HG03039 (cell line): ENCODE measurements around the gene SIRT4.

Experiments
- ATAC-seq: cut with Tn5 transposase; IDR thresholded peaks from one replicate; pipeline ENCODE4 v1.9.1; 2021; ENCODE audit warnings: mild to moderate bottlenecking, moderate library complexity; ENCODE audit not compliant: unreplicated experiment

Gene SIRT4

DNA sequence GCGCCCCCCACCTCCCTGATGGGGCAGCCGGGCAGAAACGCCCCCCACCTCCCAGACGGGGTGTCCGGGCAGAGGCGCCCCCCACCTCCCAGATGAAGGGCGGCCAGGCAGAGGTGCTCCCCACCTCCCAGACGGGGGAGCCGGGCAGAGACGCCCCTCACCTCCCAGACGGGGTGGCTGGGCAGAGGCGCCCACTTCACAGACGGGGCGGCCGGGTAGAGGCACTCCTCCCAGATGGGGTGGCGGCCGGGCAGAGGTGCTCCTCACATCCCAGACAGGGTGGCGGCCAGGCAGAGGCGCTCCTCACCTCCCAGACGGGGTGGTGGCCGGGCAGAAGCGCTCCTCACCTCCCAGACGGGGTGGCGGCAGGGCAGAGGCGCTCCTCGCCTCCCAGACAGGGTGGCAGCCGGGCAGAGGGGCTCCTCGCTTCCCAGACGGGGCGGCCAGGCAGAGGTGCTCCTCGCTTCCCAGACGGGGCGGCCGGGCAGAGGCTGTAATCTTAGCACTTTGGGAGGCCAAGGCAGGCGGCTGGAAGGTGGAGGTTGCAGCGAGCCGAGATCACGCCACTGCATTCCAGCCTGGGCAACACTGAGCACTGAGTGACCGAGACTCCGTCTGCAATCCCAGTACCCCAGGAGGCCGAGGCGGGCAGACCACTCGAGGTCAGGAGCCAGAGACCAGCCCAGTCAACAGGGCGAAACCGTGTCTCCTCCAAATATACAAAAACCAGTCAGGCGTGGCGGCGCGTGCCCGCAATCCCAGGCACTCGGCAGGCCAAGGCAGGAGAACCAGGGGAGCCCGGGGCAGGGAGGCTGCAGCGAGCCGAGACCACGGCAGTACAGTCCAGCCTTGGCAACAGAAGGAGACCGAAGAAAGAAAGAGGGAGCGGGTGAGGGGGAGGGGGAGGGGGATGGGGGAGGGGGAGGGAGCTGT is 23.7 kb upstream of the SIRT4 start:
- ATAC-seq: no peak

DNA sequence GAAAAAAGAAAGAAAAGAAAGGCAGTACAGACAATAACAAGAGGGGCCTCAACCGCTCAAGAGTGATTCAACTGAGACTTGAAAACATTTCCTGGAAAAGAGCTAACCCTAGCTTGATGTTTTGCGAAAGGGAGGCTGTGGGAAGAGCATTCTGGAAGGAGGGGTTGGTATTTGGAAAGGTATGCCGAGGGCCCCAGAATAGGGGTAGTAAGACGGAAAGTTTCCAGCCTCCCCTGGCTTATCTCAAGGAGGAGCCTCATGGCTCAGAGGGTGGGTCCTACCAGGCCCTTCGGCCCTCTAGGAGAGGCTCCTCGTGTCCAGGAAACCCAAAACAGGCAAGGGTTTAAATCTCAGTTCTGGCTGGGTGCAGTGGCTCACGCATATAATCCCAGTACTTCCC is 18.8 kb upstream of the SIRT4 start:
- no peak for ATAC-seq

DNA sequence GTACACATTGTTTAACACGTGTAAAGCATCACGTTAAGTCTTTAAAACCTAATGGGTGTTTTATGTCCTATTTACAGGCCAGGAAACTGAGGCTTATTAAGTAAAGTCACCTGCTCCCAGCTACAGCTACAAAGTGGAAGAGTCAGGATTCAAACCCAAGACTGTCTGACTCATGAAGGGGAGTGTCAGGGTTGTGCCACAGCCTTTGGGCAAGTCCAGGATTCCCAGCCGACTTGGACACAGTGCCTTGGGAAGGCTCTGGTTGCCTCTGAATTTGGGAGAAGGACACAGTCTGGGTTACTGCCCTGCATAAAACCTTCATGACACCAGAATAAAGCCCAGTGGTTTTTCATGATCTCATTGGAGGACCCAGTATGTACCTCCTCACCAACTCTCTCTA is 17.7 kb upstream of the SIRT4 start:
- ATAC-seq: no peak

DNA sequence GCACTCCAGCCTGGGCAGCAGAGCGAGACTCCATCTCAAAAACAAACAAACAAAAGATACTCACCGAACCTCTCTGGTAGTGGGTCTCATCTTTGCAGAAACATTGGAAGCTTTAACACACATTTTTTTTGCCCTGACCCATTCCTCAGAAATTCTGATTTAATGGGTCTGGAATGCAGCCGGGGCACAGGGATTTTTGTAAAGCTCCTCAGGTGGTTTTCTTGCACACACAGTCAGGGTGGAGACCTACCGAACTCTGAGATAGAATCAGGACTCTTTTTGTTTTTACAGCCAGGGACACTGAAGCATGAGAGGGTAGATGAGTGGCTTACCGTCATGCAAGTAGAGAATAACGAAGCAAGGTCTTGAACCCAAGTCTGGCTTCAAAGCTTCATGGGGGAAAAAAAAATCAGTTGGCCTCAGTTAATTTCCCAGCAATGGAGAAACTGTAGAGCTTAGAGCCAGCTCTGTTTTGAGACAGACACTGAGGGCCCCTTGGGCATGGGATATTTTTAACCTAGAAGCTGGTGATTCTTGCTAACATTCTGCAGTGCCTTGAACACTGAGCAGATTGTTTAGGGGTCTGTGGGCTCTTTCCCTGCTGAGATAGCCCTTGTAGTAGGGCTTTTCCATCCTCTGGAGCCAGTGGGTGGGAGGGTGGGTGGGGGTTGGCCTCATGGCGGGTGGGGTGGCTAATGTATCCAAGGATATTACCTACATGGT is 15.2 kb upstream of the SIRT4 start:
- ATAC-seq: no peak

DNA sequence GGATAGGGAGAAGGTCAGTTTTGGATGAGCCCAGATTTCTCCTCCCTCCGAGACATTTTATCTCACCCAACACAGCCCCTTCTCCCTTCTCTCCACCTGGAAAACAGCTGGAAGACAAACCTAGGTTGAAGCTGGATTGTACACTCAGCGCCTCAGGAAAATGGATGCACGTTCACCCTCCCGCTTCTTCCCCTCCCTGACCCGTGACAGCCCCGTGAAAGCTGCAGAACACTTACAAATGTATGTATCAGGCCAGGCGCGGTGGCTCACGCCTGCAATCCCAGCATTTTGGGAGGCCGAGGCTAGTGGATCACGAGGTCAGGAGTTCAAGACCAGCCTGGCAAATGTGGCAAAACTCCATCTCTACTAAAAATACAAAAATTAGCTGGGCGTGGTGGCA is 14.6 kb upstream of the SIRT4 start:
- ATAC-seq: no peak

DNA sequence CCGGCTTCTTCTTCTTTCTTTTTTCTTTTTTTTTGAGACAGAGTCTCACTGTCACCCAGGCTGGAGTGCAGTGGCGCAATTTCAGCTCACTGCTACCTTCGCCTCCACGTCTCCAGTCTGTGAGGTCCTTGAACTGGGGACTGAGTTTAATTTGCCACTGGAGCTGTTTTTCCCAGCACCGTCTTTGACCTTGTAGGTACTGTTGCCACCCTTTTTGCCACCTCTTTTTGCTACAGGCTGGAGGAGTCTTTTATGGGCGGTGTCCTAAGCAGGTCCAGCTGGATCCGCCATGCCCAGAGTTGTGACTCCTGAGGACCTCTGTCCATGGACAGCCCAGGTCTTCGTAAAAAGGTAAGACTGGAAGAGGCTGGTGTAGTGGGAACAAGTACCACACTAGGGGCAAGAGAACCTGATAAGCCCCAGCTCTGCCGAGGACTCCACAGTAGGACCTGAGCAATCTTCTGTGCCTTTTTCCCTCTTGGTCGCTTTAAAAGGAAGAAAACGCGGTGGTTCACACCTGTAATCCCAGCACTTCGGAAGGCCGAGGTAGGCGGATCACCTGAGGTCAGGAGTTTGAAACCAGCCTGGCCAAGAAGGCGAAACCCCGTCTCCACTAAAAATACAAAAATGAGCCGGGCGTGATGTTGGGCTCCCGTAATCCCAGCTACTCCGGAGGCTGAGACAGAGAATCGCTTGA is 11.4 kb upstream of the SIRT4 start:
- ATAC-seq: no peak

DNA sequence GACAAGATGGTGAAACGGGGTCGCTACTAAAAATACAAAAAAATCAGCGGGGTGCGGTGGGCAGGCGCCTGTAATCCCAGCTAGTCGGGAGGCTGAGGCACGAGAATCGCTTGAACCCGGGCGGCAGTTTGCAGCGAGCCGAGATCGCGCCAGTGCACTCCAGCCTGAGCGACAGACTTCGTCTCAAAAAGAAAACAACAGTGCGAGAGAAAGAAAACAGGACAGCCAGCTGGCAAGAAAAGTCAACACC is 9.8 kb upstream of the SIRT4 start:
- peak; percentile 8 for ATAC-seq

DNA sequence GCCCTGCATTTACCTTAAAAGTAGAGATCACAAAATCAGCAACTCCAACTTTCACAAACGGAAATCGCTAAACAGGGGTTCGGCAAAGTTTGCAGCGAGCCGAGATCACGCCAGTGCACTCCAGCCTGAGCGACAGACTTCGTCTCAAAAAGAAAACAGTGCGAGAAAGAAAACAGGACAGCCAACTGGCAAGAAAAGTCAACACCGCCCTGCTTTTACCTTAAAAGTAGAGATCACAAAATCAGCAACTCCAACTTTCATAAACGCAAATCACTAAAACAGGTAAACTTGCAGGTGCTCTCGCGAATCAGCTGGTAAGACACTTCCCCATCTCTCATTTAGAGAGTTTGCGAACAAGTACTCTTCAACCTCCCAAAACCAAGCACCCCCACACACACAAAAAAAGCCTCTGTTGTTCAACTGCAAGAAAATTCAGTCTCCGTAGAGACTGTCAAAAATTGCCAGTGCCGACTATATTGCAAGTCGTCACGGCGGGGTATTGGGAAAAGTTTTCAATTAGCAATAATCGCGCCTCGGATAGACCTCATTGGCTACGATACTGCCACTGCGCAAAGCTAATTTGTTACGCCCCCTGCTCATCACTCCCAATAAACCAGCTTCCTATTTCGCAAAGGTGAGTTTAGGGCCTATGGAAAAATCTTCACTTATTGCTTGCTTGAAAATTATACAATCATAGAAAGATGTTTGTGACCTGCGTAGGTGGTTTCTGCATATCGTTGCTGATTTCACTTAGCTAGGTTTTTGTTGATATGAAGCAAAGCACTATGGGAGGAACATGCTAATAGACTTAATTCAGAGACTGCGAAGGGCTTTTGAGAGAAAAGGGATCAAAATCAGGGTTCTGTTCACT is 9.2 kb upstream of the SIRT4 start, which contains the start of gene RNU4-1:
Gene RNU4-1, minus strand, starts transcription at position 577 of the 871 bp plus-strand sequence.
- peak; percentile 43 for ATAC-seq

DNA sequence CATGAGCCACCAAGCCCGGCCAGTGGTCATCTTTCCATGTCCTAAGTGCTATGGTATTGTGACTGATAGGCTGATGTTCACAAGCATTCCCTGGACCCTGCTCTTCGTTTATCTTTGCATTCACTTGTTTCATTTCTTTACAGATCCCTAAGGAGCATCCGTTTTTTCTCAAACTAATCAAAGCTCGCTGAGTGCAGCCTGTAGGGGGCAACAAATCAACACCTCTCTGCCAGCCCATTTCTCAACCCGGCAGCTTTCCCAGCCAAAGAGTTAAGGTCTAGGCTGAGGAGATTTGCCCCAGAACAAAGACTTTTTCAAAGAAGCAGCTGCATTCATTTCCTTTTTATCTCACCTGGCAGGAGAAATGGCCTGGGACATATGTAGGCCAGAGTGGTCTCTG is 12.1 kb downstream of the SIRT4 start:
- no peak for ATAC-seq

DNA sequence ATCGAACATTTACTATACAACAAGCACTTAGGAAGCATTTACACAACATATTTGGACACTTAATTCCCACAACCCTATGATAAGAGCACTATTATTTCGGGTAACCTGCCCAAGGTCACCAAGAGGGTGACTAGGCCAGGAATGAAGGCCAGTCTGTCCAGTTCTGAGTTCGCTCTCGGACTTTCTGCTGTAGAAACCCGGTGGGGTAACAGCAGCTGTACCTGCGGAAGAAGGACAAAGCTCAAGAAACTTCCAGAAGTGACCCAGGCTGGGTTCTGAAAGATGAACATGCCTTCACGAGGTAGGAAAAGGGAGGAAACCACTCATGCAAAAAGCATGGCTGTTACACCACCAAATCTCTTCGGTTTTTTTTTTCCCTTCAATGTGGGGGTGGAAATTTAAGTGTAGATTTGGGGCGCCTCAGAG is 14.7 kb downstream of the SIRT4 start:
- no peak for ATAC-seq

DNA sequence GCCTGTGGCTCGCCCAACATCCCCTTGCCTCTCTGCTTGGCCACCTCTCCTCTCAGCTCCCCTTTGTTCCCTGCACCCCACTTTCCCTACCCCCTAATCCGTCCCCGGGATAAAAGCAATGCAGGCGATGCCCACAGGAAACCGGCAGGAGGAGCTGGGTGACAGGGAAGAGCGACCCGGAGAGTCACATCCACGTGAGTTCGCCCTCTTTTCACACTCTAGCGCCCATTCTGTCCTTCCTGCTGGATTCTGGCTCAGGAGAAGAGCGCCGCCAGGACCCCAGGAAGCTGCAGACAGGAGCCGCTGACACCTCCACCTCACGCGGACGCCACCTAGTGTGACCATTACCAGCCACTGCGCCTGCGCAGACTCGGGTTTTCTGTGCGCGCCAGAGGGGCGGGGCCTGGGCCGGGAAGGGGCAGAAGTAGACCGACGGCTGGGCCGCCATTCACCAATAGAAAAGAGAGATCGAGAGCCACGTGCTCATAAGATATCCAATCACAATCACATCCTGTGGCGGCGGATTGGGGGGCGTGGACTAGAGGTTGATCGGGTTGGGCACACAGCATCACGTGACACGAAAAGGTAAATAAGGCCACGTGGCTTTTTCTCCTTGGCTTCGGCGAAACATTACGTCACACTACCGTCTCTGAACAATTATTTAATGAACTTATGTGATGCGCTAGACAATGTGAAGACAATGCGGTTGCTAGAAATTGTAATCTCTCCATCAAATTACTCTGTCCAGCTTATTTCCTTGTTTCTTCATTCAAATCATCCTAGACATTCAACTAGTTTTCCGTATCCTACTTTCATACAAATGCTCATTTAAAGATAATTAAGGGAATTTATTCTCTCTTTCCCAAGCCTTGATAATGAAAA is 15.3 kb downstream of the SIRT4 start:
- ATAC-seq: peak; percentile 98

DNA sequence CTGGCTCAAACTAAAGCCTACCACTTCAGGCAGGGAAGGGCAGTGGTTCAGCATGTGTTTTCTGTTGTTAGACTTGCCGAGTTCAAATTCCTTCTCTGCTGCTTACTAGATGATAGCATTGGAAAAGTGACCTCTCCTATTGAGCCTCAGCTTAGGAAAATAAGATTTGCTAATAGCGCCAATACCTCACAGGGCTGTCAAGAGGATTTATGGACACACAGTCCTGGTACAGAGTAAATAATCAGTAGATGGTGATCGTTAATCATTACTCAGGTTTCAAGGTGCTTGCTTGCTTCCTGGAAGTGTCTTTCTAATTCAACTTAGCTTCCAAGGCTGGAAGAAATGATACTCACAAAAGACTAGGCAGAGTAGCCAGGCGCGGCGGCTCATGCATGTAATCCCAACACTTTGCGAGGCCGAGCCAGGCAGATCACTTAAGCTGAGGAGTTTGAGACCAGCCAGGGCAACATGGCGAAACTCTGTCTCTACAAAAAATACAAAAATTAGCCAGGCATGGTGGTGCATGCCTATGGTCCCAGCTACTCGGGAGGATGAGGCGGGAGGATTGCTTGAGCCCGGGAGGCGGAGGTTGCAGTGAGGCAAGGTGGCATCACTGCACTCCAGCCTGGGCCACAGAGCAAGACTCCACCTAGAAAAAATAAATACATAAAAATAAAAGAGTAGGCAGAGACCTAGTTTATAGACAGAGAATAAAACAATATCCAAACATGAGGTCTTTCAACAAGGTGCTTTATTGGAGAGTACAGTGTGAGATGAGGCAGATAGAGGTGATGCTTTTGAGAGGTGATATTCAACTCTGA is 19.5 kb downstream of the SIRT4 start:
- ATAC-seq: no peak

DNA sequence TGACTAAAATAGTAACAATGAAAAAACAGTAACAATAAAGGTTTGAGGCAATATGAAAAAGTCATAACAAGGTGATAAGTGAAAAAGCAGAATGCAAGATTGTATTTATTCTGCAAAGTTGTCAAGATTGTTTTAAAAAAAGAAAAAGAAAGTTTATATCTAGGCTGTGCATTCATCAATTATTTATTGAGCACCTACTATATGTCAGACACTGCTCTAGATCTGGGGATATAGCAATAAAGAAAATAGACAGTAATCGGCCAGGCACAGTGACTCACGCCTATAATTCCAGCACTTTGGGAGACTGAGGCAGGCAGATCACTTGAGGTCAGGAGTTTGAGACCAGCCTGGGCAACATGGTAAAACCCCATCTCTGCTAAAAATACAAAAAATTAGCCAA is 21.7 kb downstream of the SIRT4 start:
- no peak for ATAC-seq

DNA sequence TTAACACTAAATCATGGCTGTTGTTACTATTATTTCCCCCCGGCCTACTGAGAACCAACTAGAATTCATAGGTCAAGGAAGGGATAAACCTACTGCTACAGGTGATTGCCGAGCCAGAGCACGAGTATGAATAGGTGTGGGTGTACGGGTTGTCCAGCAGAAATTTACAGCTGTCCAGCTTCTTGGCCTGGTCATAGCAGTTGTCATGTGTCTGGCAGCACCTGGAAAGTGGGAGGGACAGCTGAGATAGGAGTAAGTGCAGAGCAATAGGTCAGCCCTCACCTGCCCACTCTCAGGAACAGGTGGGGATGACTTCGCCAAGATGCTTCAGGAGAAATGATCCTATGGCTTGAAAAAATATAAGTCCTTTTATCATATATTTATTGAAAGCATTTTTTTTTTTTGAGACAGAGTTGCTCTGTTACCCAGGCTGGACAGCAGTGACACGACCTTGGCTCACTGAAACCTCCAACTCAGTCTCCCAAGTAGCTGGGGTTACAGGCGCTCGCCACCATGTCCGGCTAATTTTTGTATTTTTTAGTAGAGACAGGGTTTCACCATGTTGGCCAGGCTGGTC is 22.8 kb downstream of the SIRT4 start:
- ATAC-seq: no peak

DNA sequence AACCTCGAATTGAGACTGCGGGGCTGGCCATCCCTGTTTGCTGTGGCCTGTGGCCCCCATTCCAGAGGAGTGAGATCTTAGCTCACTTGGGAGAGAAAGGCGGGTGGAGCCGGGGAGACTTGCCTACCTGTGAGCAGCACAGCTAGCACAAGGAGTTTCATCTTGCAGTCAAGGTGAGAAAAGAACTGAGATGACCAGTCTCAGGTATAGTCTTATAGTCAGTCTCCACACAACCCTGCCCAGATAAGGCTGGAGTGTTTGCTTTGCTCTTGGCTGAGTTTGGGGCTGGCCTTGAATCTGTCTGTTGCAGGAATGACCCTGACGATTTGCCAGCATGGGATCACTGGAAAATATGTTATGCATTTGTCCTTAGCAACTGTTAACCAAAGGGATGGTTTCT is 25.5 kb downstream of the SIRT4 start, which contains the start of gene PLA2G1B:
Gene PLA2G1B, minus strand, starts transcription at position 187 of the 400 bp plus-strand sequence. Its CDS starts 26 bp downstream, at position 161.
- ATAC-seq: no peak

DNA sequence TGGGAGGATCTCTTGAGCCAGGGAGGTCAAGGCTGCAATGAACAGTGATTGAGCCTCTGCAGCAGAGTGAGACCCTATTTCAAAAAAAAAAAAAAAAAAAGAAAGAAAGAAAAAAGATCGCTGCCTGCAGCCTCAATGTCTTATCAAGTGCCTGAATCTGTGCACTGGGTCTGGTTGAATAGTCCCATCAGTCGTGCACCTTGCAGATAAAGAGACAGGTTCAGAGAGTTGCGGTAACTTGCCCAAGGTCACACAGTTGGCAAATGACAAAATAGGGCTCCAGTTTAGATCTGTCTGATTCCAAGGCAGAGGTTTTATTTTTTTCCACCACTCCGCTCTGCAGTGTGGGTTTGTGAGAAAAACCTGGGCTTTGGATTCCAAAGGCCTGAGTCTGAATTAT is 26.1 kb downstream of the SIRT4 start:
- ATAC-seq: no peak

DNA sequence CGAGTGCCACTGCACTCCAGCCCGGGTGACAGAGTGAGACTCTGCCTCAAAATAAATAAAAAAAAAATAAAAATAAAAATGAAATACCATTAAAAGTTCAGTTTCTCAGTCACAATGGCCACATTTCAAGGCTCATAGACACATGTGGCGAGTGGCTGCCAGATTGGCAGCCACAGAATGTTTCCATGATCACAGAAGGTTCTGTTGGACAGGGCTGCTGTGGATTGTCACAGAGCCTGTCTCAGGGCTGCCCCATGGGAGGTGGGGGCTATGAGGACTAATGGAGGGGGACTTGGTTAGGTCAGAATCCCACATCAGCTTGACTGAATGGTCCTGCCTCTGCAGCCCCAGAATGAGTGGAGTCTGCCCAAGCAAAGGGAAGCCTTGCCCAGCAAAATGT is 29.3 kb downstream of the SIRT4 start:
- no peak for ATAC-seq

DNA sequence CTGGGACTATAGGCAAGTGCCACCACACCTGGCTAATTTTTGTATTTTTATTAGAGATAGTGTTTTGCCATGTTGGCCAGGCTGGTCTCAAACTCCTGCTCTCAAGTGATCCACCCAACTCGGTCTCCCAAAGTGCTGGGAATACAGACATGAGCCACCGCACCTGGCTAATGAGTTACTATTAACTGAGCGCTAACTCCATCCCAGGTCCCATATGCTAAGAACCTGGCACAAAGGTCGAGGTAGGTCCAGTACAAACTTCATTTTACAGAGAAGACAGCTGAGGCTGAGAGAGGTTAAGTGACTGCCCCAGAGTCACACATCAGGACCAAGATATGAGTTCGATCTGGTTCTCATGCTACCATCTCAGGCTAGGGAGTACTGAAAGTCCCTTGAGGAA is 29.9 kb downstream of the SIRT4 start:
- ATAC-seq: no peak

DNA sequence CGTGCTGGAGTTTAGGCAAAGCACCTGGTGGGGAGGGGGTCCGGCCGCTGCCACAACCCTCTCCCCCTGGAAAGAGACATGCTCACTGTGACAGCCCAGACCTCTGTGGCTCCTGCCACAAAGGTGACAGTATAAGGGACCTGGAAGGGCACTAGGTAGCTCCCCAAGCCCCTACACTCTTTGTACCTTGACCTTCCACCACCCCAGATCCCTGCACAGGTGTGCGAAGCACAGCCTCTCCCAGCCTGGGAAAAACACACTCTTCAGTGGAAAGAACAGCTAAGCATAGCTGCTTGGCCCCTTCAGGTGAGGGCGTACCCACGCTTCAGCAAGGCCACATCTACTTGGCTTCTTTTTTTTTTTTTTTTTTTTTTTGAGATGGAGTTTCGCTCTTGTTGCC is 30.4 kb downstream of the SIRT4 start:
- no peak for ATAC-seq
